ENCODE results near the gene MUTYH.
A peak's percentile ranks its signal among the peaks of the same experiment; 100 is the strongest.
"Not testable (repeated sequence)": the region's sequence is repeated elsewhere in the genome, so short reads cannot be mapped to it uniquely, and the experiment has no call there.

Gene MUTYH

GRCh38 chr1:45339789-45340558 is at the start of gene MUTYH, which contains the start of gene TOE1:
Gene MUTYH (minus strand): TSS chr1:45340440. CDS start chr1:45334505, 5,935 bp downstream.
Gene TOE1 (plus strand): TSS chr1:45340170. CDS start chr1:45340253, 83 bp downstream.
- no peak for FAIRE-seq

GRCh38 chr1:45386219-45386618 is 46.0 kb upstream of the MUTYH start:
- FAIRE-seq, result no peak

GRCh38 chr1:45385302-45385701 is 45.1 kb upstream of the MUTYH start:
- FAIRE-seq, result no peak

- FAIRE-seq, result not testable (repeated sequence)
Measured at GRCh38 chr1:45384213-45384612, 44.0 kb upstream of the MUTYH start.

- no peak for FAIRE-seq
Measured at GRCh38 chr1:45383191-45383590, 43.0 kb upstream of the MUTYH start.

- no peak for FAIRE-seq
Measured at GRCh38 chr1:45381243-45381642, 41.0 kb upstream of the MUTYH start.

- FAIRE-seq, result no peak
Measured at GRCh38 chr1:45380730-45381129, 40.5 kb upstream of the MUTYH start.

- no peak for FAIRE-seq
Measured at GRCh38 chr1:45380125-45380524, 39.9 kb upstream of the MUTYH start.

GRCh38 chr1:45379524-45379923 is 39.3 kb upstream of the MUTYH start:
- FAIRE-seq, result no peak

GRCh38 chr1:45378184-45378583 is 37.9 kb upstream of the MUTYH start:
- no peak for FAIRE-seq

GRCh38 chr1:45375104-45376090 is 35.2 kb upstream of the MUTYH start:
- FAIRE-seq, result no peak

GRCh38 chr1:45373573-45373972 is 33.3 kb upstream of the MUTYH start:
- FAIRE-seq, result no peak

- no peak for FAIRE-seq
Measured at GRCh38 chr1:45370575-45370974, 30.3 kb upstream of the MUTYH start.

- no peak for FAIRE-seq
Measured at GRCh38 chr1:45365051-45365450, 24.8 kb upstream of the MUTYH start.

- no peak for FAIRE-seq
Measured at GRCh38 chr1:45364294-45364693, 24.1 kb upstream of the MUTYH start.

- not testable (repeated sequence) for FAIRE-seq
Measured at GRCh38 chr1:45360981-45361380, 20.7 kb upstream of the MUTYH start.

- peak; percentile 18 for FAIRE-seq
Measured at GRCh38 chr1:45359882-45360513, 19.8 kb upstream of the MUTYH start.

GRCh38 chr1:45356186-45356585 is 15.9 kb upstream of the MUTYH start:
- no peak for FAIRE-seq

- no peak for FAIRE-seq
Measured at GRCh38 chr1:45355683-45356082, 15.4 kb upstream of the MUTYH start.

- no peak for FAIRE-seq
Measured at GRCh38 chr1:45354838-45355237, 14.6 kb upstream of the MUTYH start.

- FAIRE-seq, result no peak
Measured at GRCh38 chr1:45353685-45354084, 13.4 kb upstream of the MUTYH start.

GRCh38 chr1:45351508-45351907 is 11.3 kb upstream of the MUTYH start:
- FAIRE-seq, result no peak

All from colon (tissue), 2 donors.